Measurements from ENCODE around the gene CSNK2B.

The CSNK2B gene

GRCh38 chr6:31702819-31703716, 37.2 kb downstream of the CSNK2B start, which contains the start of gene ABHD16A (continued):
- TF ChIP-seq REPIN1 (tag by site-specific recombination; IDR thresholded peaks at IDR 0.05; ENCODE audit: low read depth): no peak
- 0 out of 2 replicates have a peak, but pooled peaks have one; percentile 26 for TF ChIP-seq ZFP69B (tag by site-specific recombination; IDR thresholded peaks at IDR 0.05)

GRCh38 chr6:31705931-31706330, 40.1 kb downstream of the CSNK2B start:
- no peaks in the 10 kb centered on the region for H3K9me3 ChIP-seq (ENCODE audit: control insufficient read depth, insufficient read depth, low read depth, low read length)
- H3K4me1 ChIP-seq (ENCODE audit: control insufficient read depth, insufficient read depth, low read length): no peaks in the 10 kb centered on the region
- H3K27ac ChIP-seq (ENCODE audit: extremely low read depth, low read depth, low read length): no peak overlapping the region
- no peak overlapping the region for H3K4me3 ChIP-seq (ENCODE audit: low read depth, low read length)
- ChIA-PET POLR2A (interaction anchor here (0.6 to 1.6 kb wide), 5 partner anchors 21 to 121 kb away, joined by 3 to 6 read pairs (median 4); partner anchors contain the start of genes CLIC1 and HSPA1B), CTCF (interaction anchor here (0.7 to 1.2 kb wide), 2 partner anchors 64 to 246 kb away, joined by 3 to 4 read pairs; no protein-coding TSS in a partner anchor)
- H3K36me3 ChIP-seq (ENCODE audit: control insufficient read depth in 2 of 2, insufficient read depth in 1 of 2, low read length in 2 of 2): peaks cover 0 to 1% of the 10 kb centered on the region in 2 experiments; a peak in 1 of 3 replicates
- TF ChIP-seq KLF10 (tag by site-specific recombination; IDR thresholded peaks at IDR 0.05) (no peak), ZNF777 (tag by site-specific recombination; IDR thresholded peaks at IDR 0.05; ENCODE audit: borderline replicate concordance) (no peak)

GRCh38 chr6:31706599-31706998, 40.7 kb downstream of the CSNK2B start, which contains the start of gene LY6G6F:
Gene LY6G6F (plus strand): TSS chr6:31706866. CDS start chr6:31706907, 41 bp downstream.
- Histone ChIP-seq H3K36me3 (ENCODE audit: control insufficient read depth in 2 of 2, insufficient read depth in 1 of 2, low read length in 2 of 2) (no peaks in the 10 kb centered on the region), H3K4me1 (ENCODE audit: control insufficient read depth, insufficient read depth, low read length) (no peaks in the 10 kb centered on the region), H3K27ac (ENCODE audit: extremely low read depth, low read depth, low read length) (no peak within 1 kb of the TSS), H3K4me3 (ENCODE audit: low read depth, low read length) (no peak within 1 kb of the TSS), H3K9me3 (ENCODE audit: control insufficient read depth, insufficient read depth, low read depth, low read length) (no peaks in the 10 kb centered on the region)
- ChIA-PET CTCF (interaction anchor here (0.7 to 1.2 kb wide), 2 partner anchors 63 to 246 kb away, joined by 3 to 4 read pairs; no protein-coding TSS in a partner anchor), POLR2A (interaction anchor here (0.6 to 1.6 kb wide), 5 partner anchors 22 to 121 kb away, joined by 3 to 6 read pairs (median 5); partner anchors contain the start of genes CLIC1, DDAH2 and HSPA1B)
- TF ChIP-seq OSR2 (tag by site-specific recombination; IDR thresholded peaks at IDR 0.05) (no peak), ZNF2 (tag by site-specific recombination; IDR thresholded peaks at IDR 0.05) (no peak), ZBTB20 (tag by site-specific recombination; IDR thresholded peaks at IDR 0.05) (no peak), ZFP3 (tag by site-specific recombination; IDR thresholded peaks at IDR 0.05; ENCODE audit: low read depth) (no peak), ZBTB49 (tag by site-specific recombination; IDR thresholded peaks at IDR 0.05; ENCODE audit: low read depth) (no peak), HIC1 (tag by site-specific recombination; IDR thresholded peaks at IDR 0.05) (no peak), EGR2 (tag by site-specific recombination; IDR thresholded peaks at IDR 0.05; ENCODE audit: low read depth) (no peak), ZFP69B (tag by site-specific recombination; IDR thresholded peaks at IDR 0.05) (no peak), MZF1 (tag by site-specific recombination; IDR thresholded peaks at IDR 0.05; ENCODE audit: borderline replicate concordance) (no peak), CTCF (tag by site-specific recombination; IDR thresholded peaks at IDR 0.05) (no peak), YY1 (tag by site-specific recombination; IDR thresholded peaks at IDR 0.05) (no peak), ZNF211 (tag by site-specific recombination; IDR thresholded peaks at IDR 0.05; ENCODE audit: low read depth) (no peak), ZNF133 (tag by site-specific recombination; IDR thresholded peaks at IDR 0.05) (no peak), ZNF473 (tag by site-specific recombination; IDR thresholded peaks at IDR 0.05) (no peak), ZNF623 (tag by site-specific recombination; IDR thresholded peaks at IDR 0.05) (no peak), ZNF366 (tag by site-specific recombination; conservative IDR thresholded peaks at IDR 0.05) (no peak), ZSCAN4 (tag by site-specific recombination; IDR thresholded peaks at IDR 0.05) (no peak), WT1 (tag by site-specific recombination; IDR thresholded peaks at IDR 0.05) (no peak)
